MCF 10A (cell line): Measurements from ENCODE around the gene LGALS3BP. TPM values are rescaled to one million over a fixed set of nuclear protein-coding genes. Genes with fewer than 3 reads are reported as not detected.

ENCODE experiments used
- BruUV-seq: library from RNA; stranded (reverse); fragments of 400-500 nt; replicated peaks from 2 replicates; lab custom pipeline; 2021; lab: Mats Ljungman, UMichigan
- CTCF ChIA-PET: fragments of 300-600 bp; sonication (Branson Sonifier 250); formaldehyde crosslinking; extraction: SDS; loops from one replicate; lab custom pipeline; 2021; ENCODE audit warnings: antibody characterized with exemption, inconsistent platforms; lab: Yijun Ruan, JAX
- POLR2A ChIA-PET: fragments of 300-600, 350-650 bp; sonication (Branson Sonifier 250); formaldehyde crosslinking; extraction: SDS; loops from one replicate; lab custom pipeline; 2020; ENCODE audit warnings: antibody characterized with exemption, inconsistent platforms; lab: Yijun Ruan, JAX
- DNase-seq: peaks from one replicate; pipeline ENCODE4 v3.0.0-alpha.2; 2018; ENCODE audit not compliant: unreplicated experiment
- H3K27ac Mint-ChIP-seq: one replicate; pipeline ENCODE4 v1.8.0; 2022; ENCODE audit warnings: mild to moderate bottlenecking, low read depth, mixed read lengths; ENCODE audit not compliant: unreplicated experiment
- H3K27me3 Mint-ChIP-seq: one replicate; pipeline ENCODE4 v1.8.0; 2022; ENCODE audit warnings: mixed read lengths; ENCODE audit not compliant: insufficient read depth, unreplicated experiment
- H3K36me3 Mint-ChIP-seq: one replicate; pipeline ENCODE4 v1.8.0; 2022; ENCODE audit warnings: mild to moderate bottlenecking, moderate library complexity, mixed read lengths; ENCODE audit not compliant: insufficient read depth, unreplicated experiment
- H3K4me1 Mint-ChIP-seq: one replicate; pipeline ENCODE4 v1.8.0; 2022; ENCODE audit warnings: mixed read lengths; ENCODE audit not compliant: insufficient read depth, unreplicated experiment
- H3K4me3 Mint-ChIP-seq: one replicate; pipeline ENCODE4 v1.8.0; 2022; ENCODE audit warnings: mild to moderate bottlenecking, moderate library complexity, mixed read lengths; ENCODE audit not compliant: unreplicated experiment
- H3K9me3 Mint-ChIP-seq: one replicate; pipeline ENCODE4 v1.8.0; 2022; ENCODE audit warnings: mixed read lengths; ENCODE audit not compliant: unreplicated experiment
- CTCF ChIP-seq: fragments of 200-600 bp; IDR thresholded peaks from one replicate; pipeline ENCODE4 v1.8.0; 2022; ENCODE audit warnings: antibody characterized with exemption, mild to moderate bottlenecking; ENCODE audit not compliant: unreplicated experiment
- intact Hi-C: fragments of 100-400 bp; cut with micrococcal nuclease; formaldehyde crosslinking; loops from 2 replicates; pipeline ENCODE4 v1.14.1; 2022
- total RNA-seq: library from RNA; stranded (reverse); gene quantifications from 2 replicates; pipeline ENCODE4 v1.2.3, GENCODE V29; 2022

LGALS3BP gene
- total RNA-seq, 1 experiment from 2014 or later = 58.0 TPM

- Mint-ChIP-seq H3K27ac (no peak overlapping the region), H3K27me3 (no peaks in the 10 kb centered on the region), H3K4me1 (peaks cover 36% of the 10 kb centered on the region), H3K9me3 (no peaks in the 10 kb centered on the region), H3K36me3 (no peaks in the 10 kb centered on the region), H3K4me3 (no peak overlapping the region)
- CTCF ChIA-PET = interaction anchor here (0.6 kb wide), 2 partner anchors 49 to 108 kb away, joined by 3 read pairs; no protein-coding TSS in a partner anchor
- no peak for DNase-seq
- TF ChIP-seq CTCF = no peak
- BruUV-seq = no TSS peak
- POLR2A ChIA-PET = no interaction called here
- intact Hi-C loops = loop anchor here (5.0 kb wide), 1 partner anchor 39 kb away; no protein-coding TSS in a partner anchor
Observed at GRCh38 chr17:78921437-78921971, 58.2 kb downstream of the LGALS3BP start.

Other genes starting within 250 kb of the LGALS3BP start
- gene CYTH1, start 197.7 kb downstream of the LGALS3BP start, total RNA-seq = 32.8 and 38.5 TPM in 2 replicates
- gene USP36, start 139.1 kb downstream of the LGALS3BP start, total RNA-seq = 118 and 119 TPM in 2 replicates
- gene CEP295NL, start 76.7 kb downstream of the LGALS3BP start, total RNA-seq = 0.68 and 0.86 TPM in 2 replicates
- 24.8 and 35.1 TPM in 2 replicates for gene TIMP2, start 54.5 kb downstream of the LGALS3BP start, total RNA-seq
- gene CANT1, start 29.8 kb upstream of the LGALS3BP start, total RNA-seq = 62.5 and 65.1 TPM in 2 replicates
- 3.0 and 3.3 TPM in 2 replicates for gene C1QTNF1, start 44.2 kb upstream of the LGALS3BP start, total RNA-seq
- gene ENGASE, start 94.9 kb upstream of the LGALS3BP start, total RNA-seq = 34.5 and 40.3 TPM in 2 replicates